Superior temporal gyrus (tissue), 1 donor: ENCODE data around the gene LAMB1.
"Not testable (repeated sequence)": the region's sequence is repeated elsewhere in the genome, so short reads cannot be mapped to it uniquely, and the experiment has no call there.

Source experiments
- DNase-seq: peaks from one replicate; pipeline ENCODE4 v3.0.0-alpha.2; 2016; ENCODE audit errors: extremely low spot score

LAMB1 gene

GRCh38 chr7:107917763-107918651, 85.0 kb downstream of the LAMB1 start:
- no peak for DNase-seq

GRCh38 chr7:107915541-107915940, 87.4 kb downstream of the LAMB1 start:
- no peak for DNase-seq

- DNase-seq = no peak
Observed at GRCh38 chr7:107914831-107915230, 88.1 kb downstream of the LAMB1 start.

DNA sequence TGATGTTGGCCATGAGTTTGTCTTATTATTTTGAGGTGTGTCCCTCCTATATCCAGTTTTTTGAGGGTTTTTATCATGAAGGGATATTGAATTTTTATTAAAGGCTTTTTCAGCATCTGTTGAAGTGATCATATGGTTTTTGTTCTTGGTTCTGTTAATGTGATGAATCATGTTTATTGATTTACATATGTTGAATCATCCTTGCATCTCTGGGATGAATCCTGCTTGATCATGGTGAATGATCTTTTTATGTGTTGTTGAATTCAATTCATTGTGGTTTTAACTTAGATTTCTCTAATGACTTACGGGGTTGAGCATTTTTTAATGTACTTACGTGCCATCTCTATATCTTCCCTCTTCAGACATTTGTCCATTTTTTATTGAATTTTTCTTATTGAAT, 89.1 kb downstream of the LAMB1 start:
- DNase-seq = no peak

- DNase-seq = no peak
Observed at GRCh38 chr7:107911981-107912380, 91.0 kb downstream of the LAMB1 start.

- DNase-seq = no peak
Observed at GRCh38 chr7:107909445-107909844, 93.5 kb downstream of the LAMB1 start.

- DNase-seq = no peak
Observed at GRCh38 chr7:107907790-107908189, 95.2 kb downstream of the LAMB1 start.

DNA sequence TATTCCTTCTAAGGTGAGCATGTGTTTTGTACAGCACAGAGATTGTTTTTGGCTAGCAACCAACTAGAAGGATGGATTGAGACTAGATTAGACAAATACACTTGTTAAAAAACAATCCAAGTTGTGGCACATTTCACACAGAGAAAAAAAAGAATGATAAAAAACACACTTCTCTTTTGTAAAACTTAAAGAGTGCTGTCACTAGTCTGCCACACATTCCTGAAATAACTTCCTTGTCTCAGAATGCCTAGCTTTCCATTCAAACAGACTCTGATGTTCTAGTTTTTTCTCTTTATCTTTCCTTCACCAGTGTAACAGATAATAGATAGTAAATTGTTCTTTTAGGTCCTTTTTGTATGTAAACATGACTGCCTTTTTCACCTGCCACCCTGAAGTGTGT, 100.6 kb downstream of the LAMB1 start:
- no peak for DNase-seq

- DNase-seq = no peak
Observed at GRCh38 chr7:107900496-107901015, 102.4 kb downstream of the LAMB1 start.

DNA sequence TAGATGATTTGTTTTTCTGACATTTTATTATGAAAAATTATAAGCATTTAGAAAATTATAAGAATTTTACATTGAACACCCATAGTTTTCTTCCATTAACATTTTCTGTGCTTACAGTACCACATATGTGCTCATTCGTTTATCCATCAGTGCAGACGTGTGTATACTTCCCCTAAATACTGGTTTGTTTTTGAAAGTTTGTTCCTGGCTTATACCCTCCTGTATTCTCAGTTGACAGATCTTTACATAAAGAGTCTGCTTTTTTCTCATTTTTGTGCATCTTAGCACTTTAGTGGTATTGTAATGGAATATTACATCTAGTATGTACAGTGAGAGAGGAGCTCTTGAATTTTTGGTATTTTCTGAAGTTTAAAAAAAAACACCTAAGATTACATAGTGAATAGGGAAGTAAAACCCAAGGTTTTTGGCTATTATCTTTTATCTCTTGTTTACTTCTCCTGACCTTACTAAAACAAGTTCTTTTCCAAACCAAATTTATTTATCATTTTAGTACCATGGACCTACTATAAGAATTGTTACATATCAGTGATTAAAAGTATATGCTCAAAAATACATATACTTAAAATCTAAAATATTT, 103.9 kb downstream of the LAMB1 start:
- DNase-seq = no peak

DNA sequence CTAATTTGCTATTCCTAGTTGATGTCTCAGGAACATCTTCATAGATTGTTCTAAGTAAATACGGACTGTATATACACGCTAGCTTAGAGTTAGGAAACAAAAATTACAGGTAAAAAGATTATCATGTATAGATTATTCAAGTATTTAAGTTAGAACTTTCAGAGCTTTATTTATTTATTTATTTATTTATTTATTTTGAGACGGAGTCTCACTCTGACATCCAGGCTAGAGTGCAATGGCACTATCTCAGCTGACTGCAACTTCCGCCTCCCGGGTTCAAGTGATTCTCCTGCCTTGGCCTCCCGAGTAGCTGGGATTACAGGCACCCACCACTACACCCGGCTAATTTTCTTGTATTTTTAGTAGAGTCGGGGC, 110.6 kb downstream of the LAMB1 start:
- DNase-seq = not testable (repeated sequence)

DNA sequence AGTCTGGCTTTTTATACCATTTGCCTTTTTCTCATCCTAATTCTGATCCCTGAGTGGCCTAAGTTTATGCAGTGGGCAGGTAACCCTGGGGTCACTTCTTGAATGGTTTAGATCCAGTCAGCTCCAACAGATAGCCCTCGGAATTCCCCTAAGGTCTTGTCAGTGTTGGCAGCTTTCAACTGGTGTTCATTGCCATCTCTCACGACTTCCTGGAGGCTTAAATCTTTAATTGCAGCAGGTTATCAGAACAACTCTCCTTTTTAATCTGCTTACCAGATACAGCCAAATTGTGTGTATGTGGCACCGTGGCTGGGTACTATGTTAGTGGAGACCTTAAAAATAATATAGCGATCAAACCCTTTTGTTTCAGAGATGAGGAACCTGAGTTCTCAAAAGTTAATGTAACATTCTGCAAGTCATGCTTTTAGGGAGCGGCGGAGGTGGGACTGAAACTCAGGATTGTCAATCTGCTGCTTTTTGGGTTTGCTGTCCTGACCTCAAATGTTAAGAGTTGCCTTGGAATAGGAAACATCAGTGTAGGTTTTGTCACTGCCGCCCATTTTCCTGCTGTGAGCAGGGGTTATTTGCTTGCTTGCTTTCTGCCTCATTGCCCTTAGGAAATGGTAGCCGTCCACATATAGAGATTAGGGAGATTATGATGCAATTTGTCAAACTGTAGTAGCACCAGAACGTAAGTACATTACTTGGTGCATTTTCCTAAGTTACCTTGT, 111.2 kb downstream of the LAMB1 start:
- DNase-seq = no peak

DNA sequence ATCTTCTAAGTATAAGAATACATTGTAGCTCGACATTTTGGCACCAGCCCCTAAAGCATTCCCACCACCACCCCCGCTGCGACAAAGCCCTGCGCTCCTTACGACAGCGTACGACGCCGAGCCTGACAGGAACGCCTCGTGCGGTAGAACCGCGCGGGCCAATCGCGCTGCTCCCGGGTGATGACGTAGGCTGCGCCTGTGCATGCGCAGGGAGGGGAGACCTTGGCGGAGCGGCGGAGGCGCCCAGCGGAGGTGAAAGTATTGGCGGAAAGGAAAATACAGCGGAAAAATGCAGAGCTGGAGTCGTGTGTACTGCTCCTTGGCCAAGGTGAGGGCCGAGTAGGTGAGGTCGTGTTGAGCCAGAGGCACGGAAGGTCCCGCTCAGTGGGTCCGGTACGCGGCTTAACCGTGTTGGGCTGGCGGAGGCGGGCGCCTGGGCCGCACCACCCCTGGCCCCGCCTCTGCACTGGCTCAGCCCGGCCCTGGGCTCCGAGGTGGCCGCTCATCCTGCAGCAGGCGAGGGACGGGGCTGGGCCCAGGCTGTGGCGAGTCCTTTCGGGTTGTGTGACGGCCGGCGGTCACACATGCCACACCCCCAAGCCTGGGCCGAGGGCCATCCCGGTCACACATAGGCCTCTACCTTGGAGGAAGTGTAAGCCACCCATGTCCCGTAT, 111.9 kb downstream of the LAMB1 start, which contains the start of gene DLD:
DLD (plus strand) TSS at position 222 of the 674 bp plus-strand sequence; CDS start at position 290, 68 bp downstream.
- DNase-seq = peak; percentile 97

DNA sequence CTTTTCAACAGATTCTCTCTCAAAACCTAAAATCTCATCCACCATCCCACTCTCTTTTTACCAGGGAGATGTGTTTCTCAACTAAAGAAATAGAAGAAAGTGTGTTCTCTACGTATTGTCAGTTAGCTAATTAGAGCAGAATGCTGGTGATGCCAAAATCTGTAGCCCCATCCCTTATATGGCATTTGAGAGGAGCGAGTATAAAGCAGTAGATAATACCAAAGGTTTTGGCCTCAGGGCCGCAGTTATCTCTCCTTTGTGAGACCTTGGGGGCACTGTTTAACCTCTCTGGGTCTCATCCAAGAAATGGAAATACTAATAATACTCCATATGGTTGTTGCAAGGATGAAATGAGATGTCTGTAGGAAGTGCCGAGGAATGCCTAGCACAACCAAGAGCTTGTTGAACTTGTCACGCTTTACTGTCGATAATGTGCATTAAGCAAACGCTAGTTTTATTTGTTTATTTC, 112.4 kb downstream of the LAMB1 start:
- no peak for DNase-seq

DNA sequence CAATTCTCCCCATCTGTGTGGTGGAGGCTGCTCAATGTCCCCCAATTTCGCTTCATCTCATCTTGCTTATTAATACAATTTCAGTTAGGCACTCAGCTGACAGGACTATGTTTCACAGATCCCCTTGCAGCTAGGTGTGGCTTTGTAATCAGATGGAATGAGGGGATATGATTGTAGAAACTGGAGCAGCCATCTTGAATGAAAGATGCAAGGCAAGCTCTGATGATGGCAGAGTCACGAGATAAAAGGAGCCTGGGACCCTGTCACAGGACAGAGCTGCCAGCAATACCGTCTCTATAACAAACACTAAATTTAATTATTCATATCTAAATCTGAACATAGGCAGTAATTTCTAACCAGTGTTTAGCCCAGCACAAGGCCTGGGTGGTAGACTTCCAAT, 113.0 kb downstream of the LAMB1 start:
- no peak for DNase-seq

DNA sequence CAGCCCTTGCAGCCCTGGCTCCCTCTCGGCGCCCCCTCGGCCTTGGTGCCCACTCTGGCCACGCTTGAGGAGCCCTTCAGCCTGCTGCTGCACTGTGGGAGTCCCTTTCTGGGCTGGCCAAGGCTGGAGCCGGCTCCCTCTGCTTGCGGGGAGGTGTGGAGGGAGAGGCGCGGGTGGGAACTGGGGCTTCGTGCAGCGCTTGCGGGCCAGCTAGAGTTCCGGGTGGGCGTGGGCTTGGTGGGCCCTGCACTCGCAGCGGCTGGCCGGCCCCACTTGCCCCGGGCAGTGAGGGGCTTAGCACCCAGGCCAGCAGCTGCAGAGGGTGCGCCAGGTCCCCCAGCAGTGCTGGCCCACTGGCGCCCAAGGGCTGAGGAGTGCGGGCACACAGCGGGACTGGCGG, 115.1 kb downstream of the LAMB1 start:
- DNase-seq = not testable (repeated sequence)

- no peak for DNase-seq
Observed at GRCh38 chr7:107884066-107884818, 118.7 kb downstream of the LAMB1 start.

- DNase-seq = no peak
Observed at GRCh38 chr7:107882766-107883165, 120.2 kb downstream of the LAMB1 start.

GRCh38 chr7:107879400-107880035, 123.4 kb downstream of the LAMB1 start:
- peak; percentile 77 for DNase-seq

DNA sequence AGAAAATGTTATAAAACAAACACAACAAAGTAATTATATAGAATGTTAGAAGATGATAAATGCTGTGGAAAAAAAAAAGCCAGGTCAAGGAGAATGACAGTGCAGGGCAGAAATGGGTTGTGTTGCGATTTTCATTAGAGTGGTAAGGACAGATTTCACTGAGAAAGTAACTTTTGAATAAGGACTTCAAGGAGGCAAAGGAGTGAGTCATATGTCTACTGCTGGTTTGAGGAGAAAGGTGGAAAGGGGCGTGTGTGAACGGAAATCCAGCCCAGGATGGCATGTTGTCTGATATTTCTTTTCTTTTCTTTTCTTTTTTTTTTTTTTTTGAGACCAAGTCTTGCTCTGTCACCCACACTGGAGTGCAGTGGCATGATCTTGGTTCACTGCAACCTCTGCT, 124.3 kb downstream of the LAMB1 start:
- DNase-seq = no peak
